Stomach (tissue), 9 donors: ENCODE results near the gene PDIA6. TPM values are rescaled to one million over a fixed set of nuclear protein-coding genes. Genes with fewer than 3 reads are reported as not detected.

Experiments
- DNase-seq, 2 donors: peaks; one replicate each; pipeline versions ENCODE4 v3.0.0 to v3.0.0-alpha.2; 2013 to 2019
- H3K27ac ChIP-seq, 5 donors: fragments of 200-600 bp in 4 of 5; sonication (generic) in 4 of 5; one replicate each; pipeline ENCODE4 v1.5.1; 2013 to 2019; ENCODE audit warnings: mild to moderate bottlenecking in 1 of 5, moderate library complexity in 1 of 5
- H3K27me3 ChIP-seq, 3 donors: fragments of 200-600 bp; sonication (generic); one replicate each; pipeline ENCODE4 v1.5.1; 2017 to 2019; ENCODE audit warnings: mixed run types in 1 of 3
- H3K36me3 ChIP-seq, 4 donors: fragments of 200-600 bp; sonication (generic); 1 replicate in 3 of 4; 2 replicates in 1 of 4; pipeline ENCODE4 v1.5.1; 2016 to 2019
- H3K4me1 ChIP-seq, 4 donors: fragments of 200-600 bp; sonication (generic); one replicate each; pipeline ENCODE4 v1.5.1; 2016 to 2019
- H3K4me3 ChIP-seq, 4 donors: fragments of 200-600 bp; sonication (generic) in 3 of 4; one replicate each; pipeline ENCODE4 v1.5.1; 2016 to 2019; ENCODE audit warnings: mild to moderate bottlenecking in 1 of 4
- H3K9me3 ChIP-seq, 4 donors: fragments of 200-600 bp; sonication (generic); one replicate each; pipeline ENCODE4 v1.5.1; 2016 to 2019
- CTCF ChIP-seq, 7 experiments: fragments of 450-650 bp in 4 of 7; fragments of 200-600 bp in 3 of 7; sonication (generic) in 3 of 7; IDR thresholded peaks; one replicate each; pipeline ENCODE4 v1.5.1; 2016 to 2019; ENCODE audit warnings: antibody characterized with exemption in 7 of 7, control low read depth in 2 of 7, mild to moderate bottlenecking in 1 of 7
- EP300 ChIP-seq: sonication (generic); formaldehyde crosslinking; IDR thresholded peaks from one replicate; pipeline ENCODE4 v1.6.1; 2017; ENCODE audit warnings: antibody characterized with exemption
- POLR2A ChIP-seq, 4 donors: fragments of 450-650 bp; IDR thresholded peaks; one replicate each; pipeline ENCODE4 v1.6.1; 2016; ENCODE audit warnings: antibody characterized with exemption in 4 of 4, control low read depth in 2 of 4, mild to moderate bottlenecking in 1 of 4, moderate library complexity in 1 of 4
- POLR2AphosphoS5 ChIP-seq, 3 donors: sonication (generic); formaldehyde crosslinking; IDR thresholded peaks; one replicate each; pipeline ENCODE4 v1.6.1; 2016; ENCODE audit warnings: antibody characterized with exemption in 3 of 3
- WGBS, 5 donors: extraction: QIAGEN DNeasy Blood & Tissue Kit in 3 of 5; methylation state at CpG; one replicate each; pipeline versions ENCODE4 v1.1.5 to v1.1.7; 2013 to 2018; 5-methylcytosine and 5-hydroxymethylcytosine counted together
- intact Hi-C: fragments of 100-400 bp; cut with DNase I; formaldehyde crosslinking; loops from one replicate; pipeline ENCODE4 v1.15.1; 2023; ENCODE audit warnings: low total_unique reads
- polyA plus RNA-seq, 3 donors: library from polyadenylated mRNA; stranded (reverse); fragments of 200-250 nt; gene quantifications; one replicate each; pipeline ENCODE4 v1.2.3, GENCODE V29; 2013
- total RNA-seq, 5 donors: library from RNA; depleted of rRNA; stranded (reverse); fragments of >200 nt; gene quantifications; one replicate each; pipeline versions ENCODE4 v1.1.0 to v1.2.3, GENCODE V29; 2014 to 2016
- donor health status: healthy with polysubstance abuse.
- donor health status: Bipolar disorder and iron deficiency.
- donor health status: healthy.

The PDIA6 gene
- total and polyA plus RNA-seq, 8 donors, result 37.3 to 272 (median 85.4) TPM

GRCh38 chr2:10794876-10795275 lies 17.7 kb downstream of the PDIA6 start:
- H3K36me3 ChIP-seq, result peaks cover 40 to 97% (median 95%) of the 10 kb centered on the region in 4 donors
- H3K27ac ChIP-seq, result peak overlapping the region in 1 of 5 donors; percentile 50
- intact Hi-C loops, result no loop called here
- no peak overlapping the region for H3K4me3 ChIP-seq
- DNase-seq, result no peak
- WGBS, 5 donors, result 42 to 68% (median 53%) methylated on average over 5 of the region's 5 CpGs
- TF ChIP-seq EP300, result no peak
- TF ChIP-seq POLR2AphosphoS5 (IDR thresholded peaks at IDR 0.05), result no peak
- TF ChIP-seq CTCF (IDR thresholded peaks at IDR 0.05), result no peak
- no peak for TF ChIP-seq POLR2A (IDR thresholded peaks at IDR 0.05)
- peaks cover 4 to 47% (median 10%) of the 10 kb centered on the region in 4 donors for H3K4me1 ChIP-seq
- H3K9me3 ChIP-seq, result no peaks in the 10 kb centered on the region
- H3K27me3 ChIP-seq, result no peaks in the 10 kb centered on the region

GRCh38 chr2:10793816-10794215 lies 18.8 kb downstream of the PDIA6 start:
- Histone ChIP-seq H3K27ac (peak overlapping the region in 1 of 5 donors; percentile 50), H3K9me3 (no peaks in the 10 kb centered on the region), H3K36me3 (peaks cover 49 to 98% (median 96%) of the 10 kb centered on the region in 4 donors), H3K4me3 (no peak overlapping the region), H3K4me1 (peaks cover 4 to 47% (median 10%) of the 10 kb centered on the region in 4 donors), H3K27me3 (no peaks in the 10 kb centered on the region)
- no peak for TF ChIP-seq POLR2AphosphoS5 (IDR thresholded peaks at IDR 0.05)
- intact Hi-C loops, result no loop called here
- WGBS, 5 donors, result 71 to 83% (median 76%) methylated on average over 1 of the region's 1 CpG
- no peak for DNase-seq

- Histone ChIP-seq H3K27ac (peak overlapping the region in 2 of 5 donors; percentile 50 to 59), H3K4me1 (peaks cover 4 to 47% (median 10%) of the 10 kb centered on the region in 4 donors), H3K36me3 (peaks cover 55 to 100% (median 96%) of the 10 kb centered on the region in 4 donors), H3K4me3 (no peak overlapping the region), H3K9me3 (no peaks in the 10 kb centered on the region), H3K27me3 (no peaks in the 10 kb centered on the region)
- 90 to 94% (median 93%) methylated on average over 17 of the region's 17 CpGs for WGBS, 5 donors
- DNase-seq, result no peak
- no peak for TF ChIP-seq POLR2AphosphoS5 (IDR thresholded peaks at IDR 0.05)
- no peak for TF ChIP-seq CTCF (IDR thresholded peaks at IDR 0.05)
- intact Hi-C loops, result no loop called here
Measured at GRCh38 chr2:10792660-10793400, 19.8 kb downstream of the PDIA6 start.

GRCh38 chr2:10792001-10792634 lies 20.5 kb downstream of the PDIA6 start:
- WGBS, 5 donors, result 50 to 82% (median 68%) methylated on average over 2 of the region's 2 CpGs
- no peak overlapping the region for H3K4me3 ChIP-seq
- peaks cover 54 to 100% (median 96%) of the 10 kb centered on the region in 4 donors for H3K36me3 ChIP-seq

More at GRCh38 chr2:10792001-10792634, 20.5 kb downstream of the PDIA6 start:
- intact Hi-C loops, result no loop called here
- Histone ChIP-seq H3K9me3 (no peaks in the 10 kb centered on the region), H3K4me1 (peaks cover 4 to 47% (median 10%) of the 10 kb centered on the region in 4 donors), H3K27ac (peak overlapping the region in 2 of 5 donors; percentile 50 to 59), H3K27me3 (no peaks in the 10 kb centered on the region)
- no peak for DNase-seq
- TF ChIP-seq POLR2AphosphoS5 (IDR thresholded peaks at IDR 0.05) (no peak), EP300 (no peak), CTCF (IDR thresholded peaks at IDR 0.05) (no peak), POLR2A (IDR thresholded peaks at IDR 0.05) (no peak)
